OCI-LY1 (cell line): ENCODE data around the gene TBX1.

ENCODE experiments used
- CTCF ChIP-seq: fragments of 200-600 bp; sonication (generic), shearing (Covaris generic); IDR thresholded peaks from 2 replicates; pipeline ENCODE4 v1.5.1; 2017; ENCODE audit warnings: mild to moderate bottlenecking, antibody characterized with exemption, low read length, moderate library complexity, mixed read lengths
- EZH2 ChIP-seq: fragments of 200-600 bp; sonication (generic), shearing (Covaris generic); IDR thresholded peaks from 2 replicates; pipeline ENCODE4 v1.8.0; 2017; ENCODE audit warnings: borderline replicate concordance, mixed run types, mild to moderate bottlenecking, antibody characterized with exemption, low read length, moderate library complexity, mixed read lengths

GRCh38 chr22:19809741-19810140, 49.2 kb downstream of the TBX1 start:
- TF ChIP-seq CTCF: no peak
- no peak for TF ChIP-seq EZH2
